Measurements from ENCODE around the gene RNF10.
A peak's percentile ranks its signal among the peaks of the same experiment; 100 is the strongest.

DNA sequence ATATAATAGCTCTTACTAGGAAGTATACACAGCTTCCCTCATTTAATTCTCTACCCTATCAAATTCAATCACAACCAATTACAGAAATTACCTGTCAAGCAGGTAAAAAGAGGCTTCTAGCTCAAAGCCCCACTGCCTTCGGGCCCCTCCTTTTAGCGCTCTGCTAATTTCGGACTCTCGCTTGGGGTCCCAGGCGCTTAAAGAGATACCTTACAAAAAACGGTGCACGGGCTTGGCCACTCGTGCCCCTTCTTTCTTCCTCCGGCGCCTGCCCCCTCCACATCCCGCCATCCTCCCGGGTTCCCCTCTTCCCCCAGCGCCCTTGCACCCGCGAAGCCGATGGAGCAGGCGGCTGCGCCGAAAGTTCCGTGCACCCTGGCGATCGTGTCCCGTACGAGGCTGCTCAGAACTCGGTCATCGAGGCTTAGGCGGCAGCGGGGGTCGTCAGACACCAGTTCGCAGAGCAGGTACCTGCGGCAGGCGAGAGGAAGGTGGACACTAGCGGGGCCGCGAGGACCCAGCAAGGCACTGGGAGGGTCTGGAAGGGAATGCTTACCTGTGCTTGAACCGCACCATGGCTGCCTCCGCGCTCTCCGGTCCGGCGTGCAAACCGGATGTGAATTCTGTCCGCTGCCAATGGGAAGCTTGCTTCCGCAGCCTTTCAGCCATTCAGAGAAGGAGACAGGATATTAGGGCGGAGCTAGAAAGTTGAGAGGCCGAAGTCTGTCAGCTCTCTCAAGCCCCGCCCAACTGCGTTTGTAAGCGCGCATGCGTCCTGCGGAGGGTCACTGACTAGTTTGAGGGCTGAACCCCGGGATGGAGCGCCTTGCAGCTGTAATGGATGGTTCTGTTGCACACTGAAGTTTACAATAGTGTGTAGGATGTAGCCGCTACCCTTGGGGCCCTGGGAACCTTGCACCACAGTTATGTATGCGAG lies 46.9 kb downstream of the RNF10 start, which contains the start of gene POP5:
- peak; percentile 69 to 79 for TF ChIP-seq POLR2A (IDR thresholded peaks at IDR 0.05)
- TF ChIP-seq, protein P1, sequence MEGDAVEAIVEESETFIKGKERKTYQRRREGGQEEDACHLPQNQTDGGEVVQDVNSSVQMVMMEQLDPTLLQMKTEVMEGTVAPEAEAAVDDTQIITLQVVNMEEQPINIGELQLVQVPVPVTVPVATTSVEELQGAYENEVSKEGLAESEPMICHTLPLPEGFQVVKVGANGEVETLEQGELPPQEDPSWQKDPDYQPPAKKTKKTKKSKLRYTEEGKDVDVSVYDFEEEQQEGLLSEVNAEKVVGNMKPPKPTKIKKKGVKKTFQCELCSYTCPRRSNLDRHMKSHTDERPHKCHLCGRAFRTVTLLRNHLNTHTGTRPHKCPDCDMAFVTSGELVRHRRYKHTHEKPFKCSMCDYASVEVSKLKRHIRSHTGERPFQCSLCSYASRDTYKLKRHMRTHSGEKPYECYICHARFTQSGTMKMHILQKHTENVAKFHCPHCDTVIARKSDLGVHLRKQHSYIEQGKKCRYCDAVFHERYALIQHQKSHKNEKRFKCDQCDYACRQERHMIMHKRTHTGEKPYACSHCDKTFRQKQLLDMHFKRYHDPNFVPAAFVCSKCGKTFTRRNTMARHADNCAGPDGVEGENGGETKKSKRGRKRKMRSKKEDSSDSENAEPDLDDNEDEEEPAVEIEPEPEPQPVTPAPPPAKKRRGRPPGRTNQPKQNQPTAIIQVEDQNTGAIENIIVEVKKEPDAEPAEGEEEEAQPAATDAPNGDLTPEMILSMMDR (IDR thresholded peaks at IDR 0.05): no peak

Data from Peyer's patch (tissue), 4 donors.